ENCODE measurements around the gene JSRP1.

JSRP1 gene

GRCh38 chr19:2266183-2266993 is 10.2 kb upstream of the JSRP1 start:
- no peak for DNase-seq (ENCODE audit: low read depth in 4 of 4, low spot score in 1 of 4)

GRCh38 chr19:2261438-2262172 is 5.4 kb upstream of the JSRP1 start:
- DNase-seq (ENCODE audit: low read depth in 4 of 4, low spot score in 1 of 4), result no peak

- DNase-seq (ENCODE audit: low read depth in 4 of 4, low spot score in 1 of 4), result no peak
These were observed 4.2 kb upstream of the JSRP1 start for GRCh38 chr19:2260341-2260805.

- no peak for DNase-seq (ENCODE audit: low read depth in 4 of 4, low spot score in 1 of 4)
These were observed 3.1 kb upstream of the JSRP1 start for GRCh38 chr19:2259336-2259735.

GRCh38 chr19:2255112-2255845 is 938 bp downstream of the JSRP1 start:
- DNase-seq (ENCODE audit: low read depth in 4 of 4, low spot score in 1 of 4), result no peak

- DNase-seq (ENCODE audit: low read depth in 4 of 4, low spot score in 1 of 4), result no peak
These were observed 1.9 kb downstream of the JSRP1 start for GRCh38 chr19:2254064-2254872.

GRCh38 chr19:2253106-2254063 is 2.8 kb downstream of the JSRP1 start:
- DNase-seq (ENCODE audit: low read depth in 4 of 4, low spot score in 1 of 4), result no peak

GRCh38 chr19:2252797-2253105 is 3.5 kb downstream of the JSRP1 start:
- no peak for DNase-seq (ENCODE audit: low read depth in 4 of 4, low spot score in 1 of 4)

GRCh38 chr19:2252055-2252796 is 4.0 kb downstream of the JSRP1 start:
- no peak for DNase-seq (ENCODE audit: low read depth in 4 of 4, low spot score in 1 of 4)

- no peak for DNase-seq (ENCODE audit: low read depth in 4 of 4, low spot score in 1 of 4)
These were observed 4.8 kb downstream of the JSRP1 start for GRCh38 chr19:2251106-2252054.

GRCh38 chr19:2250766-2251105 is 5.5 kb downstream of the JSRP1 start:
- no peak for DNase-seq (ENCODE audit: low read depth in 4 of 4, low spot score in 1 of 4)

GRCh38 chr19:2249880-2250765 is 6.1 kb downstream of the JSRP1 start:
- DNase-seq (ENCODE audit: low read depth in 4 of 4, low spot score in 1 of 4), result no peak

- no peak for DNase-seq (ENCODE audit: low read depth in 4 of 4, low spot score in 1 of 4)
These were observed 7.0 kb downstream of the JSRP1 start, which contains the start of gene AMH for GRCh38 chr19:2249010-2249866. Gene AMH (plus strand): TSS chr19:2249323. CDS start chr19:2249333, 10 bp downstream.

- no peak for DNase-seq (ENCODE audit: low read depth in 4 of 4, low spot score in 1 of 4)
These were observed 7.8 kb downstream of the JSRP1 start for GRCh38 chr19:2248136-2249009.

- no peak for DNase-seq (ENCODE audit: low read depth in 4 of 4, low spot score in 1 of 4)
These were observed 8.7 kb downstream of the JSRP1 start for GRCh38 chr19:2247433-2248101.

Measured in stimulated activated CD4-positive, alpha-beta T cell treated with anti-CD3 and anti-CD28 coated beads, Interleukin-1b, Interleukin-23, amount 100 ng/mL, for 24 hours (primary cell).